Measurements from ENCODE around the gene SV2C.

Gene SV2C

DNA sequence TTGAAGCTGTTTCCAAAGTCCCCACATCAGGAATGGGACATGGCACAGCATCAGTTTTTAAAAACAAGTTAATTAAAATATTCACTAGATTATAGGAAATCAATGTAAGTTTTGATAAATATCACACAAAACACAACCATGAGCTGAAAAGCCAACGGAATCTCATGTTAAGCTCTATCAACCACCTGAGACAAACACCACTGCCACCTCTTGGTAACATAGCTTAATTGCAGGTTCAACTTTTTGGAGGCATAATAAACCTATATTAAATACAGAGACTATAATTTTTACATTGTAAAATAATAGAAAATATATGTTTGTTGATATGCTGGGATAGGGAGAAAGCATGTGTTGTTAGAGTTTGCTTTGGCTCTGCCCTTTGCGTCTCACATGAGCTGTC, 126.1 kb downstream of the SV2C start:
- DNase-seq: no peak
- no peak overlapping the region for H3K18ac ChIP-seq (ENCODE audit: low read length)
- no peak overlapping the region for H2BK12ac ChIP-seq (ENCODE audit: low read length)
- no peak overlapping the region for H3K4me2 ChIP-seq (ENCODE audit: low read length)
- WGBS (ENCODE audit: extremely low coverage, insufficient coverage, insufficient read length): no CpG with 5 or more reads among the region's 2 CpGs
- H3K9ac ChIP-seq (ENCODE audit: low read length): no peak overlapping the region
- peaks cover 3% of the 10 kb centered on the region for H3K9me3 ChIP-seq (ENCODE audit: insufficient read depth, low read depth, low read length)
- H2BK5ac ChIP-seq (ENCODE audit: low read depth, low read length, poor library complexity): no peak overlapping the region
- no peak overlapping the region for H2AFZ ChIP-seq (ENCODE audit: insufficient read depth, low read length, poor library complexity)
- H3K4me1 ChIP-seq (ENCODE audit: control insufficient read depth in 1 of 2, insufficient read depth in 2 of 2, low read length in 2 of 2): peaks cover 0 to 2% of the 10 kb centered on the region in 2 experiments
- H4K91ac ChIP-seq (ENCODE audit: low read depth, low read length): no peak overlapping the region
- no peak overlapping the region for H4K8ac ChIP-seq (ENCODE audit: low read depth, low read length)
- H3K4me3 ChIP-seq (ENCODE audit: low read depth, low read length): no peak overlapping the region
- H3K4ac ChIP-seq (ENCODE audit: low read depth, low read length): no peak overlapping the region
- no peaks in the 10 kb centered on the region for H3K36me3 ChIP-seq (ENCODE audit: control insufficient read depth in 1 of 2, insufficient read depth in 2 of 2, low read length in 2 of 2)
- no peak overlapping the region for H3K23ac ChIP-seq (ENCODE audit: low read length)
- H2BK120ac ChIP-seq (ENCODE audit: insufficient read depth, low read length, poor library complexity): no peak overlapping the region
- no peak overlapping the region for H3K14ac ChIP-seq (ENCODE audit: low read length)
- no peaks in the 10 kb centered on the region for H3K79me2 ChIP-seq (ENCODE audit: control insufficient read depth, insufficient read depth, low read length, poor library complexity)
- no peak overlapping the region for H3K27ac ChIP-seq (ENCODE audit: low read depth, low read length)
- no peak overlapping the region for H4K12ac ChIP-seq (ENCODE audit: low read depth, low read length)
- no peak overlapping the region for H2AK5ac ChIP-seq (ENCODE audit: low read length)
- H3K27me3 ChIP-seq (ENCODE audit: insufficient read depth, low read length): no peaks in the 10 kb centered on the region
- no peaks in the 10 kb centered on the region for H3K79me1 ChIP-seq (ENCODE audit: low read length)

DNA sequence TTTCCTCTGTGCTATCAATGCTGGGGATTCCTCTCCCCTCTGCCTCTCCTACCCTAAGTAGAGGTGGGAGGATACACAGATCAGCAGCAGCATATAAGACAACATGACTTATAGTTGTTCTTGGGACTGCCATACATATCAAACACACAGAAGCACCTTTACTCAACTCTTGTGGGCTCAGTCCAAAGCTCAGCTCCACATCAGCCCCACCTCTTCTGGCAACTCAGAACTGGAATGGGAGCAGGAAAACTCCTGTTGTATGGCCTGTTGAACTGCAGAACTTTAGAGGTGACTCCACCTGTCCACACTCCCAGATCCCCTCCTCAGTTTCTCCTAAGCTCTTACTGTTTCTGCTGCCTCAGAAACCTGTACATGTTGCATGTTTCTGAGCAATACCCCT, 127.8 kb downstream of the SV2C start:
- no peak overlapping the region for H4K12ac ChIP-seq (ENCODE audit: low read depth, low read length)
- no peak overlapping the region for H3K14ac ChIP-seq (ENCODE audit: low read length)
- no peak overlapping the region for H4K8ac ChIP-seq (ENCODE audit: low read depth, low read length)
- no peak overlapping the region for H4K91ac ChIP-seq (ENCODE audit: low read depth, low read length)
- H2BK120ac ChIP-seq (ENCODE audit: insufficient read depth, low read length, poor library complexity): no peak overlapping the region
- H3K4ac ChIP-seq (ENCODE audit: low read depth, low read length): no peak overlapping the region
- no peak overlapping the region for H2BK12ac ChIP-seq (ENCODE audit: low read length)
- H3K4me2 ChIP-seq (ENCODE audit: low read length): no peak overlapping the region
- H3K27me3 ChIP-seq (ENCODE audit: insufficient read depth, low read length): no peaks in the 10 kb centered on the region
- no peak for DNase-seq
- H3K4me1 ChIP-seq (ENCODE audit: control insufficient read depth in 1 of 2, insufficient read depth in 2 of 2, low read length in 2 of 2): no peaks in the 10 kb centered on the region
- no peaks in the 10 kb centered on the region for H3K36me3 ChIP-seq (ENCODE audit: control insufficient read depth in 1 of 2, insufficient read depth in 2 of 2, low read length in 2 of 2)
- no peak overlapping the region for H2AFZ ChIP-seq (ENCODE audit: insufficient read depth, low read length, poor library complexity)
- no peaks in the 10 kb centered on the region for H3K79me1 ChIP-seq (ENCODE audit: low read length)
- no peak overlapping the region for H3K27ac ChIP-seq (ENCODE audit: low read depth, low read length)
- no peak overlapping the region for H3K9ac ChIP-seq (ENCODE audit: low read length)
- H3K18ac ChIP-seq (ENCODE audit: low read length): no peak overlapping the region
- H3K23ac ChIP-seq (ENCODE audit: low read length): no peak overlapping the region
- H2AK5ac ChIP-seq (ENCODE audit: low read length): no peak overlapping the region
- no peaks in the 10 kb centered on the region for H3K79me2 ChIP-seq (ENCODE audit: control insufficient read depth, insufficient read depth, low read length, poor library complexity)
- H2BK5ac ChIP-seq (ENCODE audit: low read depth, low read length, poor library complexity): no peak overlapping the region
- no peak overlapping the region for H3K4me3 ChIP-seq (ENCODE audit: low read depth, low read length)
- peaks cover 3% of the 10 kb centered on the region for H3K9me3 ChIP-seq (ENCODE audit: insufficient read depth, low read depth, low read length)

- Histone ChIP-seq H2BK120ac (ENCODE audit: insufficient read depth, low read length, poor library complexity) (no peak overlapping the region), H3K18ac (ENCODE audit: low read length) (no peak overlapping the region), H3K9me3 (ENCODE audit: insufficient read depth, low read depth, low read length) (peaks cover 3% of the 10 kb centered on the region), H3K14ac (ENCODE audit: low read length) (no peak overlapping the region), H3K79me1 (ENCODE audit: low read length) (no peaks in the 10 kb centered on the region), H3K27me3 (ENCODE audit: insufficient read depth, low read length) (no peaks in the 10 kb centered on the region), H3K23ac (ENCODE audit: low read length) (no peak overlapping the region), H3K4ac (ENCODE audit: low read depth, low read length) (no peak overlapping the region), H3K79me2 (ENCODE audit: control insufficient read depth, insufficient read depth, low read length, poor library complexity) (no peaks in the 10 kb centered on the region), H3K9ac (ENCODE audit: low read length) (no peak overlapping the region), H2AFZ (ENCODE audit: insufficient read depth, low read length, poor library complexity) (no peak overlapping the region), H2AK5ac (ENCODE audit: low read length) (no peak overlapping the region), H3K27ac (ENCODE audit: low read depth, low read length) (no peak overlapping the region), H2BK12ac (ENCODE audit: low read length) (no peak overlapping the region), H3K36me3 (ENCODE audit: control insufficient read depth in 1 of 2, insufficient read depth in 2 of 2, low read length in 2 of 2) (no peaks in the 10 kb centered on the region), H4K12ac (ENCODE audit: low read depth, low read length) (no peak overlapping the region), H4K8ac (ENCODE audit: low read depth, low read length) (no peak overlapping the region), H2BK5ac (ENCODE audit: low read depth, low read length, poor library complexity) (no peak overlapping the region), H3K4me1 (ENCODE audit: control insufficient read depth in 1 of 2, insufficient read depth in 2 of 2, low read length in 2 of 2) (no peaks in the 10 kb centered on the region), H3K4me3 (ENCODE audit: low read depth, low read length) (no peak overlapping the region), H3K4me2 (ENCODE audit: low read length) (no peak overlapping the region), H4K91ac (ENCODE audit: low read depth, low read length) (no peak overlapping the region)
- no peak for DNase-seq
- WGBS (ENCODE audit: extremely low coverage, insufficient coverage, insufficient read length): no CpG with 5 or more reads among the region's 1 CpG
These were observed 130.7 kb downstream of the SV2C start for GRCh38 chr5:76213858-76214257.

GRCh38 chr5:76216748-76217147, 133.6 kb downstream of the SV2C start:
- Histone ChIP-seq H3K27ac (ENCODE audit: low read depth, low read length) (no peak overlapping the region), H3K14ac (ENCODE audit: low read length) (no peak overlapping the region), H3K4me3 (ENCODE audit: low read depth, low read length) (no peak overlapping the region), H2BK12ac (ENCODE audit: low read length) (no peak overlapping the region), H3K4ac (ENCODE audit: low read depth, low read length) (no peak overlapping the region), H3K36me3 (ENCODE audit: control insufficient read depth in 1 of 2, insufficient read depth in 2 of 2, low read length in 2 of 2) (no peaks in the 10 kb centered on the region), H2AFZ (ENCODE audit: insufficient read depth, low read length, poor library complexity) (no peak overlapping the region), H3K23ac (ENCODE audit: low read length) (no peak overlapping the region), H4K12ac (ENCODE audit: low read depth, low read length) (no peak overlapping the region), H2BK120ac (ENCODE audit: insufficient read depth, low read length, poor library complexity) (no peak overlapping the region), H3K9me3 (ENCODE audit: insufficient read depth, low read depth, low read length) (no peaks in the 10 kb centered on the region), H2BK5ac (ENCODE audit: low read depth, low read length, poor library complexity) (no peak overlapping the region), H3K9ac (ENCODE audit: low read length) (no peak overlapping the region), H3K4me1 (ENCODE audit: control insufficient read depth in 1 of 2, insufficient read depth in 2 of 2, low read length in 2 of 2) (no peaks in the 10 kb centered on the region), H4K8ac (ENCODE audit: low read depth, low read length) (no peak overlapping the region), H3K79me2 (ENCODE audit: control insufficient read depth, insufficient read depth, low read length, poor library complexity) (no peaks in the 10 kb centered on the region), H2AK5ac (ENCODE audit: low read length) (no peak overlapping the region), H4K91ac (ENCODE audit: low read depth, low read length) (no peak overlapping the region), H3K79me1 (ENCODE audit: low read length) (no peaks in the 10 kb centered on the region), H3K18ac (ENCODE audit: low read length) (no peak overlapping the region), H3K27me3 (ENCODE audit: insufficient read depth, low read length) (no peaks in the 10 kb centered on the region), H3K4me2 (ENCODE audit: low read length) (no peak overlapping the region)
- no peak for DNase-seq
- whole genome bisulfite sequencing (ENCODE audit: extremely low coverage, insufficient coverage, insufficient read length): no CpG with 5 or more reads among the region's 4 CpGs
